Breast epithelium (tissue), 4 donors: ENCODE results near the gene TMCC1. TPM values are rescaled to one million over a fixed set of nuclear protein-coding genes. Genes with fewer than 3 reads are reported as not detected.
A peak's percentile ranks its signal among the peaks of the same experiment; 100 is the strongest.

Experiments used
- DNase-seq, 2 donors: peaks; one replicate each; pipeline ENCODE4 v3.0.0-alpha.2; 2019; ENCODE audit warnings: low spot score in 2 of 2
- H3K27ac ChIP-seq, 2 donors: fragments of 200-600 bp; sonication (generic) in 1 of 2; one replicate each; pipeline ENCODE4 v1.5.1; 2016 to 2019; ENCODE audit warnings: mild to moderate bottlenecking in 1 of 2
- H3K27me3 ChIP-seq, 2 donors: fragments of 200-600 bp; sonication (generic) in 1 of 2; one replicate each; pipeline versions ENCODE4 v1.5.1 to v1.6.0; 2017 to 2019; ENCODE audit warnings: control low read depth in 1 of 2, mild to moderate bottlenecking in 1 of 2
- H3K36me3 ChIP-seq: fragments of 200-600 bp; one replicate; pipeline ENCODE4 v1.5.1; 2019
- H3K4me1 ChIP-seq, 2 donors: fragments of 200-600 bp; sonication (generic); one replicate each; pipeline ENCODE4 v1.5.1; 2016 to 2019; ENCODE audit warnings: control low read depth in 1 of 2
- H3K4me3 ChIP-seq, 3 donors: fragments of 200-600 bp; sonication (generic); 1 replicate in 2 of 3; 2 replicates in 1 of 3; pipeline ENCODE4 v1.5.1; 2016 to 2019; ENCODE audit warnings: mild to moderate bottlenecking in 3 of 3, moderate library complexity in 2 of 3
- H3K9me3 ChIP-seq, 2 donors: fragments of 200-600 bp; sonication (generic) in 1 of 2; one replicate each; pipeline ENCODE4 v1.5.1; 2016 to 2019; ENCODE audit warnings: control low read depth in 1 of 2
- POLR2A ChIP-seq: fragments of 450-650 bp; IDR thresholded peaks from one replicate; pipeline ENCODE4 v1.6.1; 2016; ENCODE audit warnings: antibody characterized with exemption, mild to moderate bottlenecking, moderate library complexity
- POLR2AphosphoS5 ChIP-seq, 3 donors: sonication (generic); formaldehyde crosslinking; IDR thresholded peaks; one replicate each; pipeline ENCODE4 v1.6.1; 2017; ENCODE audit warnings: antibody characterized with exemption in 3 of 3
- intact Hi-C: fragments of 100-400 bp; cut with DNase I; formaldehyde crosslinking; loops from one replicate; pipeline ENCODE4 v1.15.1; 2023; ENCODE audit warnings: low total_unique reads
- total RNA-seq, 3 donors: library from RNA; depleted of rRNA; stranded (reverse); fragments of >200 nt; gene quantifications; one replicate each; pipeline ENCODE4 v1.1.0, GENCODE V29; 2016
- TF ChIP-seq, protein P1 (sequence below), 3 donors: fragments of 450-650 bp; IDR thresholded peaks; one replicate each; pipeline ENCODE4 v1.5.1; 2016 to 2017; ENCODE audit warnings: antibody characterized with exemption in 3 of 3, mild to moderate bottlenecking in 3 of 3, moderate library complexity in 3 of 3

The TMCC1 gene
- total RNA-seq, 3 donors from 2014 or later: 29.4 to 48.1 (median 29.8) TPM

DNA sequence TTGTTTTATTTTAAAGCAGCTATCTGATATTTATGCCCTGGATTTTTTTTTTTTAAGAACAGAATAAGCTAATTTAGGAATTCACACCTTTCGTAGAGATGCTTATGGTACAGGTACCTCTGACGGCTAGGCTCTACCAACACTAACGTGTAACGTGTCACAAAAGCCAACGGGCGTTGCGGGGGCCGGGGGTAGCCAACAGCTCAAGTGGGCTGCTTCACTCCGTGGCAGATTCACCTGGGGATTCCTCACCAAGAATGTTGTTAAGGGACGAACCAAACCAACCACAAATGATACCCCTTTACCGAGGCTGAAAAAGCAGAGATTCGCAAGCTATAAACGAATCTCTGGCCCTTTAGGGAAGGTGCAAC is 1.0 kb downstream of the TMCC1 start:
- TF ChIP-seq, protein P1, sequence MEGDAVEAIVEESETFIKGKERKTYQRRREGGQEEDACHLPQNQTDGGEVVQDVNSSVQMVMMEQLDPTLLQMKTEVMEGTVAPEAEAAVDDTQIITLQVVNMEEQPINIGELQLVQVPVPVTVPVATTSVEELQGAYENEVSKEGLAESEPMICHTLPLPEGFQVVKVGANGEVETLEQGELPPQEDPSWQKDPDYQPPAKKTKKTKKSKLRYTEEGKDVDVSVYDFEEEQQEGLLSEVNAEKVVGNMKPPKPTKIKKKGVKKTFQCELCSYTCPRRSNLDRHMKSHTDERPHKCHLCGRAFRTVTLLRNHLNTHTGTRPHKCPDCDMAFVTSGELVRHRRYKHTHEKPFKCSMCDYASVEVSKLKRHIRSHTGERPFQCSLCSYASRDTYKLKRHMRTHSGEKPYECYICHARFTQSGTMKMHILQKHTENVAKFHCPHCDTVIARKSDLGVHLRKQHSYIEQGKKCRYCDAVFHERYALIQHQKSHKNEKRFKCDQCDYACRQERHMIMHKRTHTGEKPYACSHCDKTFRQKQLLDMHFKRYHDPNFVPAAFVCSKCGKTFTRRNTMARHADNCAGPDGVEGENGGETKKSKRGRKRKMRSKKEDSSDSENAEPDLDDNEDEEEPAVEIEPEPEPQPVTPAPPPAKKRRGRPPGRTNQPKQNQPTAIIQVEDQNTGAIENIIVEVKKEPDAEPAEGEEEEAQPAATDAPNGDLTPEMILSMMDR (IDR thresholded peaks at IDR 0.05): no peak
- no peak for TF ChIP-seq POLR2AphosphoS5 (IDR thresholded peaks at IDR 0.05)
- no peak for TF ChIP-seq POLR2A
- Histone ChIP-seq H3K36me3 (no peaks in the 10 kb centered on the region), H3K9me3 (no peaks in the 10 kb centered on the region), H3K27ac (peak overlapping the region; percentile 97 to 99), H3K27me3 (no peaks in the 10 kb centered on the region), H3K4me3 (peak overlapping the region; percentile 85 to 95 (median 92)), H3K4me1 (peaks cover 0 to 13% of the 10 kb centered on the region in 2 donors)
- intact Hi-C loops: no loop called here
- DNase-seq: no peak

DNA sequence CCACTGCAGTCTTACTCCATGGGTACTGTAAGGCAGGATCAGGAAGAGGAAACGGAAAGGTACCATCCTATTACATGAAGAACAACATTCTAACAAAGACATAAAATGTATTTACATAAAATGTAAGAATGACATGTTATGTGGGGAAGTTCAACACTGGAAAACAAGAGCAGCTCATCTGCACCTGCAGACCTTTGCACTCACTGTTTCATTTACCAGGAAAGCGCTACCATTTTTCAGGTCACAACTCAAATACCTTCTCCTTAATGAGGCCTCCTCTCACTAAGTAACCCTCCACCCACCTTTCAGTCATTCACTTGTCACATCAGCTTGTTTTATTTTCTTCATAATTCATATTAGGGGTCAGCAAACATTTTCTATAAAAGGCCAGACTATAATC is 2.6 kb downstream of the TMCC1 start:
- Histone ChIP-seq H3K4me3 (no peak overlapping the region), H3K36me3 (no peaks in the 10 kb centered on the region), H3K9me3 (no peaks in the 10 kb centered on the region), H3K27ac (no peak overlapping the region), H3K4me1 (peaks cover 0 to 13% of the 10 kb centered on the region in 2 donors), H3K27me3 (no peaks in the 10 kb centered on the region)
- intact Hi-C loops: no loop called here
- DNase-seq: no peak
- TF ChIP-seq, protein P1 (IDR thresholded peaks at IDR 0.05): no peak
- TF ChIP-seq POLR2AphosphoS5 (IDR thresholded peaks at IDR 0.05) (no peak), POLR2A (no peak)

DNA sequence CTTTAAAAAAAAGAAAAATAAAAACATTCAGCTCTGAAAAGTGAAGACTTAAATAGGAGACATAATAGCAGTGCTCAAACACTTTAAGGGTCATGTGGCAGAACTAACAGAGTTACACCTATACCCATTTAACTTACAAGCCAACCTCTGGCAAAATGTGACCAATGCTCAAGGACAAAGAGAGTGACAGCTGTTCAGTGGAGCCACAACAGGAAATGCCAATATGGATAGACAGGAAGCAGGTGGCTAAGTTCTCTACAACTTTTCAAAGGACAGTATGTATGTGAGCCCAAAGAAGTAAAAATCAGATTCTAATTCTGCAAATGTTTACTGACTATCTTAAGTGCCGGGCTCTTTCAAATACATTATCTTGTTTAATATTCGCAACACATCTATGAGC is 3.4 kb downstream of the TMCC1 start:
- no peak for DNase-seq
- Histone ChIP-seq H3K4me1 (peaks cover 0 to 13% of the 10 kb centered on the region in 2 donors), H3K27me3 (no peaks in the 10 kb centered on the region), H3K36me3 (no peaks in the 10 kb centered on the region), H3K4me3 (no peak overlapping the region), H3K9me3 (no peaks in the 10 kb centered on the region), H3K27ac (peak overlapping the region in 1 of 2 donors; percentile 19)
- no peak for TF ChIP-seq POLR2AphosphoS5 (IDR thresholded peaks at IDR 0.05)
- TF ChIP-seq, protein P1 (IDR thresholded peaks at IDR 0.05): no peak
- no peak for TF ChIP-seq POLR2A
- intact Hi-C loops: no loop called here

DNA sequence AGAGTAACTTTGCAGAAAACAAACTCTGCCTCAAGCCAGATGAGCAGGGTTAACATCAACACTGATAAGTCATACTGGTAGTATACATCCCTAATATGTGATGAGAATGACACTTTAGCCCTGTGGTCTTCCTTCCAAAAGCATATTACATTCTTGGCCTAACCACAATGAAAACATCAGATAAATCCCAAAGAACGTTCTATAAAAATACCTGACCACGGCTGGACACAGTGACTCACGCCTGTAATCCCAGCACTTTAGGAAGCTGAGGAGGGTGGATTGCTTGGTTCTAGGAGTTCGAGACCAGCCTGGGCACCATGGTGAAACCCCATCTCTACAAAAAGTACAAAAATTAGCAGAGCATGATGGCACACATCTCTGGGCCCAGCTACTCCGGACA is 4.7 kb downstream of the TMCC1 start:
- Histone ChIP-seq H3K4me1 (peaks cover 0 to 13% of the 10 kb centered on the region in 2 donors), H3K36me3 (no peaks in the 10 kb centered on the region), H3K4me3 (no peak overlapping the region), H3K27me3 (no peaks in the 10 kb centered on the region), H3K9me3 (no peaks in the 10 kb centered on the region), H3K27ac (peak overlapping the region; percentile 45 to 50)
- intact Hi-C loops: no loop called here
- no peak for DNase-seq
- TF ChIP-seq POLR2AphosphoS5 (IDR thresholded peaks at IDR 0.05) (no peak), POLR2A (no peak)
- TF ChIP-seq, protein P1 (IDR thresholded peaks at IDR 0.05): no peak

DNA sequence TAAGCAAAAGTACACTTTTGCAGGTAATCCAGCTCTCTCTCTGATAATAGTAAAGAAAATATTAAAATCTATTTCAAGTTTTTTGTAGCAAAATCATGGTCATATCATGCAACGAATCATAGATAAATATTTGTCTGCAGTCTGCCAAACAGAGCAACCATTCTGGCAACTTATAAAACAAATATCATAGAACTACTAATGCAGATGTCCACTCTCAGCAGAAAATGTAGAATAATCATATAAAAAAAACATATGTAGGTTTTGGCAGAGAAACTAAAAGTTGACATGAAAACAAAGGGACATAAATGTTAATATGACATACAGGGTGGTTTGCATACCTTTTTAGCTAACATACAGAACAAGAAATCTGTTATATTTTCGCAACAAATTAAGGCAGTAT is 12.2 kb downstream of the TMCC1 start:
- TF ChIP-seq, protein P1 (IDR thresholded peaks at IDR 0.05): no peak
- no peak for TF ChIP-seq POLR2A
- Histone ChIP-seq H3K27me3 (no peaks in the 10 kb centered on the region), H3K36me3 (no peaks in the 10 kb centered on the region), H3K4me1 (no peaks in the 10 kb centered on the region), H3K9me3 (no peaks in the 10 kb centered on the region), H3K4me3 (no peak overlapping the region), H3K27ac (no peak overlapping the region)
- DNase-seq: no peak
- intact Hi-C loops: no loop called here
